GM12878 (cell line): Measurements from ENCODE around the gene C16orf96. TPM values are rescaled to one million over a fixed set of nuclear protein-coding genes. Genes with fewer than 3 reads are reported as not detected.

Experiments
- ATF3 ChIP-seq: IDR thresholded peaks from 2 replicates; pipeline ENCODE4 v1.6.1; 2011; ENCODE audit warnings: low read depth, mild to moderate bottlenecking, low read length, moderate library complexity, borderline replicate concordance; ENCODE audit errors: extremely low read depth
- BACH1 ChIP-seq: fragments of 450-650 bp; IDR thresholded peaks from 2 replicates; pipeline ENCODE4 v1.6.1; 2017; ENCODE audit warnings: mild to moderate bottlenecking, borderline replicate concordance
- BRCA1 ChIP-seq: IDR thresholded peaks from 2 replicates; pipeline ENCODE4 v1.6.1; 2011; ENCODE audit warnings: low read depth, low read length, improper control_type of control experiment
- CBFB ChIP-seq: IDR thresholded peaks from 2 replicates; pipeline ENCODE4 v1.6.1; 2016; ENCODE audit warnings: antibody characterized with exemption, low read depth
- CEBPZ ChIP-seq: fragments of 150-350 bp; IDR thresholded peaks from 2 replicates; pipeline ENCODE4 v1.6.1; 2016; ENCODE audit warnings: low read depth, low read length
- EP300 ChIP-seq, 2 experiments: fragments of 150-350 bp in 1 of 2; IDR thresholded peaks; 2 replicates each; pipeline ENCODE4 v1.6.1; 2011 to 2012; ENCODE audit warnings: low read depth in 2 of 2, low read length in 2 of 2, borderline replicate concordance in 1 of 2, improper control_type of control experiment in 1 of 2, inconsistent platforms in 1 of 2; ENCODE audit not compliant: control insufficient read depth in 1 of 2
- ESRRA ChIP-seq: IDR thresholded peaks from 2 replicates; pipeline ENCODE4 v1.6.1; 2012; ENCODE audit warnings: mild to moderate bottlenecking, low read length, improper control_type of control experiment
- FOS ChIP-seq: IDR thresholded peaks from 3 replicates; pipeline ENCODE4 v1.6.1; 2011; ENCODE audit warnings: borderline replicate concordance; ENCODE audit not compliant: insufficient read length; ENCODE audit errors: extremely low read depth
- GABPA ChIP-seq: IDR thresholded peaks from 2 replicates; pipeline ENCODE4 v1.6.1; 2014; ENCODE audit warnings: antibody characterized with exemption, low read depth, mild to moderate bottlenecking, inconsistent platforms
- JUNB ChIP-seq: IDR thresholded peaks from 2 replicates; pipeline ENCODE4 v1.6.1; 2016; ENCODE audit warnings: antibody characterized with exemption, mild to moderate bottlenecking
- MTA3 ChIP-seq: IDR thresholded peaks from 2 replicates; pipeline ENCODE4 v1.6.1; 2012; ENCODE audit warnings: low read length, inconsistent platforms, borderline replicate concordance
- NR2C1 ChIP-seq: fragments of 450-650 bp; IDR thresholded peaks from 2 replicates; pipeline ENCODE4 v1.6.1; 2017; ENCODE audit warnings: antibody characterized with exemption, mild to moderate bottlenecking, moderate library complexity
- RAD51 ChIP-seq: fragments of 450-650 bp; IDR thresholded peaks from 2 replicates; pipeline ENCODE4 v1.6.1; 2016; ENCODE audit warnings: moderate library complexity, mild to moderate bottlenecking, inconsistent platforms
- REST ChIP-seq: IDR thresholded peaks from 2 replicates; pipeline ENCODE4 v1.6.1; 2012; ENCODE audit warnings: mild to moderate bottlenecking, low read depth, low read length
- SIX5 ChIP-seq: IDR thresholded peaks from 2 replicates; pipeline ENCODE4 v1.6.1; 2011; ENCODE audit warnings: mild to moderate bottlenecking, low read depth, low read length, moderate library complexity; ENCODE audit not compliant: severe bottlenecking
- SPI1 ChIP-seq: IDR thresholded peaks from 2 replicates; pipeline ENCODE4 v1.6.1; 2011; ENCODE audit warnings: low read depth, mild to moderate bottlenecking, low read length, moderate library complexity, borderline replicate concordance; ENCODE audit not compliant: insufficient read depth
- STAT3 ChIP-seq: IDR thresholded peaks from 2 replicates; pipeline ENCODE4 v1.6.1; 2011; ENCODE audit warnings: low read depth, low read length, improper control_type of control experiment
- ZNF217 ChIP-seq: fragments of 450-650 bp; IDR thresholded peaks from 2 replicates; pipeline ENCODE4 v1.6.1; 2017; ENCODE audit warnings: antibody characterized with exemption, mild to moderate bottlenecking
- ZNF622 ChIP-seq: fragments of 450-650 bp; IDR thresholded peaks from 2 replicates; pipeline ENCODE4 v1.6.1; 2017; ENCODE audit warnings: mild to moderate bottlenecking, inconsistent platforms
- ZZZ3 ChIP-seq: IDR thresholded peaks from 2 replicates; pipeline ENCODE4 v1.6.1; 2011; ENCODE audit warnings: low read depth; ENCODE audit not compliant: control insufficient read depth, insufficient read length
- polyA plus RNA-seq, 11 experiments: library from polyadenylated mRNA; depleted of rRNA in 4 of 11; unstranded in 6 of 11; stranded (reverse) in 5 of 11; fragments of >200 nt; fragmentation: Nextera tagmentation in 4 of 11; fragmentation: Illumina TruSeq in 1 of 11; extraction: Ambion mirVana in 4 of 11; extraction: Trizol in 1 of 11; gene quantifications; 1 replicate in 1 of 11; 2 replicates in 10 of 11; pipeline versions ENCODE4 v1.2.1 to v1.2.3, GENCODE V29; 2011 to 2016; ENCODE audit warnings: inconsistent platforms in 2 of 11, missing spikeins in 2 of 11, low read depth in 1 of 11
- total RNA-seq, 4 experiments: library from RNA; depleted of rRNA in 3 of 4; stranded (reverse); fragments of >200 nt in 3 of 4; fragmentation: Illumina TruSeq in 1 of 4; extraction: Trizol in 1 of 4; gene quantifications; 2 replicates each; pipeline versions ENCODE4 v1.2.1 to v1.2.3, GENCODE V29; 2013 to 2021

Gene C16orf96
- total and polyA plus RNA-seq, 10 of the 15 experiments (the other 5 are each of a cell fraction or from before 2014, with no cell fraction given), result 0.01 to 0.08 (median 0.01) TPM; not detected in 7

GRCh38 chr16:4616047-4616811 is 60.1 kb downstream of the C16orf96 start (continued):
- TF ChIP-seq CEBPZ, result peak; percentile 43; the same call in 1 of the 2 replicates
- peak; percentile 37 for TF ChIP-seq BACH1
- TF ChIP-seq STAT3, result no peak
- no peak for TF ChIP-seq ZNF217
- TF ChIP-seq NR2C1, result peak; percentile 72
- peak; percentile 88 for TF ChIP-seq BRCA1
- peak; percentile 22 to 55; a peak in 1 of 4 replicates for TF ChIP-seq EP300 (IDR thresholded peaks at IDR 0.05; ENCODE audit: borderline replicate concordance in 1 of 2, control insufficient read depth in 1 of 2, low read depth in 2 of 2, low read length in 2 of 2)
- peak; percentile 67 for TF ChIP-seq FOS
- TF ChIP-seq ZNF622, result no peak
- peak; percentile 78 for TF ChIP-seq GABPA
- no peak for TF ChIP-seq SPI1
- peak; percentile 78 for TF ChIP-seq SIX5
- peak; percentile 59; the same call in 1 of the 2 replicates for TF ChIP-seq CBFB
- no peak for TF ChIP-seq ZZZ3
- TF ChIP-seq ATF3, result no peak
- TF ChIP-seq JUNB, result no peak
- no peak for TF ChIP-seq MTA3
- no peak for TF ChIP-seq REST
- no peak for TF ChIP-seq RAD51
- TF ChIP-seq ESRRA, result peak; percentile 97
